Mammary epithelial cell (primary cell): ENCODE measurements around the gene RNF214.

Experiments
- CTCF ChIP-seq, 2 donors: IDR thresholded peaks in 1 of 2; conservative IDR thresholded peaks in 1 of 2; 2 replicates each; pipeline ENCODE4 v1.5.1; 2011 to 2012; ENCODE audit warnings: inconsistent platforms in 2 of 2, low read length in 2 of 2, mild to moderate bottlenecking in 2 of 2, control low read depth in 1 of 2, low read depth in 1 of 2; ENCODE audit not compliant: insufficient read depth in 1 of 2; ENCODE audit errors: extremely low read depth in 1 of 2
- EZH2 ChIP-seq: IDR thresholded peaks from 2 replicates; pipeline ENCODE4 v1.6.1; 2012; ENCODE audit warnings: low read length, inconsistent platforms, borderline replicate concordance

- TF ChIP-seq CTCF (conservative IDR thresholded peaks at IDR 0.05 in 1 of 2, IDR thresholded peaks at IDR 0.05 in 1 of 2; ENCODE audit: extremely low read depth in 1 of 2, insufficient read depth in 1 of 2, low read depth in 1 of 2, low read length in 2 of 2): no peak
- no peak for TF ChIP-seq EZH2
These were observed 6.8 kb upstream of the RNF214 start for GRCh38 chr11:117225553-117226170.
